Brain microvascular endothelial cell (primary cell): Measurements from ENCODE around the gene FAM174B.

Experiments used
- DNase-seq: peaks from one replicate; pipeline ENCODE4 v3.0.0-alpha.2; 2020
- H3K27ac ChIP-seq: fragments of 250-450 bp; sonication (Bioruptor Pico); 2 replicates; pipeline ENCODE4 v1.5.1; 2020; ENCODE audit warnings: mild to moderate bottlenecking, moderate library complexity
- H3K27me3 ChIP-seq: fragments of 250-450 bp; sonication (Bioruptor Pico); replicated peaks from 2 replicates; pipeline ENCODE4 v1.5.1; 2020; ENCODE audit warnings: mild to moderate bottlenecking
- H3K36me3 ChIP-seq: fragments of 250-450 bp; sonication (Bioruptor Pico); replicated peaks from 2 replicates; pipeline ENCODE4 v1.5.1; 2020; ENCODE audit warnings: mild to moderate bottlenecking
- H3K4me3 ChIP-seq: 2 replicates; pipeline ENCODE4 v1.5.1; 2011; ENCODE audit warnings: low read depth, mild to moderate bottlenecking, control low read depth, low read length, moderate library complexity
- CTCF ChIP-seq: IDR thresholded peaks from 2 replicates; pipeline ENCODE4 v1.5.1; 2011; ENCODE audit warnings: low read depth, mild to moderate bottlenecking, moderate library complexity, low read length, control low read depth, inconsistent platforms; ENCODE audit errors: missing control alignments
- in situ Hi-C: cut with HindIII; loops from 2 replicates; pipeline ENCODE4 v1.10.0; 2017; ENCODE audit warnings: low sequenced_read_pairs, low pct_ligation_motif_present

FAM174B gene

GRCh38 chr15:92625251-92625980 lies 30.2 kb downstream of the FAM174B start:
- Histone ChIP-seq H3K27me3 (no peaks in the 10 kb centered on the region), H3K4me3 (no peak overlapping the region), H3K27ac (peak overlapping the region; percentile 8), H3K36me3 (no peaks in the 10 kb centered on the region)
- DNase-seq, result peak; percentile 81
- TF ChIP-seq CTCF, result no peak
- in situ Hi-C loops, result no loop called here

- in situ Hi-C loops, result no loop called here
- no peak overlapping the region for H3K27ac ChIP-seq
- no peak overlapping the region for H3K4me3 ChIP-seq
- TF ChIP-seq CTCF, result no peak
- no peaks in the 10 kb centered on the region for H3K36me3 ChIP-seq
- DNase-seq, result no peak
- no peaks in the 10 kb centered on the region for H3K27me3 ChIP-seq
Measured at GRCh38 chr15:92624401-92624991, 31.1 kb downstream of the FAM174B start.

DNA sequence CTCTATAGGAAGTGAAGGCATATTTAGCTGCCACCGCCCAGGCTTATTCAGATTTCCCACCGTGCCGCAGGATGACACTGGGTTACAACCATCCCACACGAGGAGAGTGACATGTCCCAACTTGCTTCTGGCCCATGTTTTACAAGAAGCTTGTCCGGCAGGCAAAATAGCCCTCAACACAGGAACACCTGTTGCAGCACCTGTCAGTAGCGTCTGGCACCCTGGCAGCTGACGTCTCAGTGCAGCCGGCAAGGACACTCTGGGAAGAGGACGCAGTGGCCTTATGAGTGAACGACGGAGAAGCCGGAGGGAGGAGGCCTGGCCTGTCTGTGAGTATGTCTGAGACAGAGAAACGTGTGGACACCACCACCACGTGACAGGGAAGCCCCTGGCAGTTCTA lies 32.1 kb downstream of the FAM174B start:
- no peak for TF ChIP-seq CTCF
- H3K27ac ChIP-seq, result no peak overlapping the region
- no peak for DNase-seq
- no peaks in the 10 kb centered on the region for H3K27me3 ChIP-seq
- no peaks in the 10 kb centered on the region for H3K36me3 ChIP-seq
- in situ Hi-C loops, result no loop called here
- no peak overlapping the region for H3K4me3 ChIP-seq

DNA sequence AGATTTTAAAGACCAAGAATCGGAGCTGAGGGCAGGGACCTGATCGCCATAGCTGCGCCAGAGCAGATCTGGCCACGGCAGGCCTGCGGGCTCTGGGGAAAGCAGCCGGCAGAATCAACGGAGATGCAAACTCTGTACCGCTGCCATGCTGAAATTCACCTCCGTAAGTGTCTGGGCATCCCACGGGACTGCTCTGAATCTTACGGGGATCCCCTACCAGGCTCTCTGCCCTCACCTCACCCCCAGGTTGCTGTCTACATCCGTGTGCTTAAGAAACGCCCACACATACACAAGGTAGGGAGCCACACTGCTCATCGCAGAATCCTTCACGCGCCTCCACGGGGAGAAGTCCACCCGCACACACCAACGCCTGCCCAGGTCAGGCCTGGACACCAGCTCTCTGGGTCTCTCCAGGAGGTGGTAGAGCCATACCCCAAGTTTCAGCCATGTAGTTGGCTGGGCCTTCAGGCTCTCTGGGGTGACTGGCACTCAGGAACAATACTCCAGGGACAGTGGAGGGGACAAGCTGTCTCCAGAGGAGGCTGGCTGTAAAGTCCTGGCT lies 33.5 kb downstream of the FAM174B start:
- in situ Hi-C loops, result no loop called here

GRCh38 chr15:92620991-92621390 lies 34.6 kb downstream of the FAM174B start:
- no peaks in the 10 kb centered on the region for H3K36me3 ChIP-seq
- in situ Hi-C loops, result no loop called here
- no peak for DNase-seq
- no peaks in the 10 kb centered on the region for H3K27me3 ChIP-seq
- TF ChIP-seq CTCF, result no peak
- H3K4me3 ChIP-seq, result no peak overlapping the region
- H3K27ac ChIP-seq, result no peak overlapping the region

More for the DNA sequence above, 33.5 kb downstream of the FAM174B start:
- no peak overlapping the region for H3K27ac ChIP-seq
- H3K36me3 ChIP-seq, result no peaks in the 10 kb centered on the region
- TF ChIP-seq CTCF, result no peak
- DNase-seq, result no peak
- no peak overlapping the region for H3K4me3 ChIP-seq
- H3K27me3 ChIP-seq, result no peaks in the 10 kb centered on the region
